ENCODE data around the gene TMEM147.

TMEM147 gene

DNA sequence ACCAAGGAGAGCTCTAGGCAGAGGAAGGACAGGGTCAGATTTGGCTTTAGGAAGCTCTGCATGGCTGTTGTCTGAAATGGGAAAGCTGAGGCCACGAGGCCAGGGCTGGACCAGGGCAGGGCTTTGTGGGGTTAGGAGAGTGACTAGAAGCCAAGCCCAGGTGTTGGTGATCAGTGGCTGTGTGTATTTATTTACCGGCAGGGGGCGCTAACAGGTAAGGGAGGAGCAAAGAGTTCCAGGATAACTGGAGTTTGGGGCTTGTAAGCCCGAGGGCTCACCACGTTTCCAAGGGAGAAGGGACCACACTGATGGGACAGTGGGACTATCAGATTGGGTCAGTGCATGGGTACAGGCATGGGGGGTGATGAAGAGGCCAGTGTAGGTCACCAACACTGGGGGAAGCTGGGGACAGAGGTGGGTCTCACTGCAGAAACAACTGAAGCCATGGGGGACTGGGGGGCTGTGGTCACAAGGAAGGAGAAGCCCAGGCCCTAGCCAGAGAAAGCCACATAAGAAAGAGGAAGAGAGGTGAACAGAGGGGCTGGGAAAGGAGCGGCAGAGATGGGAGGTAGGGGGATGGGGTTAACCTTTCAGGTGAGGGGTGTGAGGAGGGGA, 3.9 kb downstream of the TMEM147 start:
- peak; percentile 45 for DNase-seq

- DNase-seq, result no peak
Measured at GRCh38 chr19:35549879-35550523, 4.6 kb downstream of the TMEM147 start.

DNA sequence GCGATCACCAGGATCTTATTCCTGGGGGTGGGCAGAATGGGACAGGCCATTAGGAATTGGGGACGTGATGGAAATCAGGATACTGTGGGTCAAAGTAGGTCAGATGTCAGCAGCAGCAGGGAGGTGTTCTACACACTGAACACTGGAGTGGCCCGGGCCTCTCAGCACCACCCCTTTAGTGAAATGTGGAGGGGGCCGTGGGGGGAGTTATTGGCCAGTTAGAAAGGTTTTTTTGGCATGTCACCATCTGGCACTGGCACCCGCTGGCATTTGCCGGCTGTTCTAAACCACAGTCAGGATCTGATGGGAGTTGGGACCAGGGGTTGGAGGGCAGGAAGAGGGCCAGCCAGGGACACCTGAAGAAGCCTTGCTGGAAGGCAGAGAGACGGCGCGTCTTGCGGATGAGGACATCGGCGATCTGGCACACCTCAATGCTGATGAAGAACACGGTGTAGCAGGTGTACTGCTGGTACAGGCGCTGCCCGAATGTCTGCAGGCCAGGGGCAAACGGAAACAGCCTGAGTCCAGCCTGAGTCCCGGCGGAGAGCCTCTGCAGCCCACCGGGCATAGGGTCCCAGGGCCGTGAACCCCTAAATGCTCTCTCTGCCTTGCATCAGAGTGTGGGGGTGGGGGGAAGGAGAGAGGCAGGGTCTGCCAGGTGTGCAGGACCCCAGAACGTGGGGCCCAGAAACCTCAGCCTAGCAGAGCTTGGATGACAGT, 5.8 kb downstream of the TMEM147 start:
- no peak for DNase-seq

DNA sequence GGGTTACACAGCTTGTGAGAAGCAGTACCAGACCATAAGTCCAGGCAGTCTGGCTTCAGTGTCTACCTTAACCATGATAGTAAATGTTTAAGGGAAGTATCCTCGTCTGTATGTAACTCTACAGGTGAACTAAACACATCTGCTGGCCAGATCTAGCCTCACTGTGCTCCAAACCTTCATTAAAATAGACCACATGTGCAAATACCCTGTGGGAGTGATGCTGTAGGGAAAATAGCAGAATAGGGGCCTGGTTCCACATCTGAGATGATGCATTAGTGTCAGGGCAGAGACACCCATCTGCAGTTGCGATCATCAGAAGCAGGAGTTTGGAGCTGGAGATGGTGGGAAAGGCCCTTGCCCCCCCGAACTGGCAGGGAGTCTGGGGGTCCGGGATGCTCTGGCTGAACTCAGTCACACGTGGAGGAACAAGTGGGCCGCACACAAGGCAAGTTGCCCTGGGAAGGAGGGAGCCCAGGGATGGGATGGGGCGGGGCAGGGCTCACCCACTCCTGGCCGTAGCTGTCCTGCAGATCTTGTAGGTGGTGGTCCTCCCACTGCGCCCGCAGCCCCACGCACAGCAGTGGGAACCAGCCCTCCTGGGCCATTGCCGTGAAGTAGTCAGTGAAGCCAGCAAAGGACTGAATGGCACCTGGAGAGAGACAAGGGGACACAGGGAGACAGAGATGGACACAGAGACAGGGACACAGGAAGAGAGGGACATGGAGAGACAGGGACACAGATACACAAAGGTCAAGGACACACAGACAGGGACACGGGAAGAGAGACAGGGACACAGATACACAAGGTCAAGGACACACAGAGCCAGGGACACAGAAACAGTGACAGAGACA, 7.3 kb downstream of the TMEM147 start:
- no peak for DNase-seq

DNA sequence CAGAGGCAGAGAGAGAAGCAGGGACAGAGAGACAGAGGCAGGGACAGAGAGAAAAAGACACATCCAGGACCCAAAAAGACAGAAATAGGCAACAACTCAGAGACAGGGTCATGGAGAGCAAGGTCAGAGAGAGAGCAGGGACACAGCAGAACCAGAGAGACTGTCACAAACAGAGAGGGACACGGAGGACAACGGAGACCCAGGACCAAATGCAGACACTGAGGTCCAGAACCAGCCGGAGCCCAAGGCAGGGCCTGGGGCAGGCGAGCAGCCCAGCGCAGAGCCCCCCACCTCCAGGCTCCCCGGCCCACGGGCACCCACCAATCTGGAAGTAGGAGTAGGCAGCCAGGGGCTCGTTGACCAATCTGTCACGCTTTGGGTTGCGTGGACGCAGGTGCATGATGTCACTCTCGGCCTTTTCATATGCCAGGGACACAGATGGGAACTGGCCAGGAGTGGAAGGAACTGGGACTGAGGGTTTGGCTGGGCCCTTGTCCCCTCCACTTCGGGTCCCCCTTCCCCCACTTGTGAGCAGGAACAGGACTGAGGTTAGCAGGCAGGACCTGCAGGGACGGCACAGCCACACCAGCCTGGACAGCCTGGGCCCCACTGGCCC, 8.1 kb downstream of the TMEM147 start:
- no peak for DNase-seq

DNA sequence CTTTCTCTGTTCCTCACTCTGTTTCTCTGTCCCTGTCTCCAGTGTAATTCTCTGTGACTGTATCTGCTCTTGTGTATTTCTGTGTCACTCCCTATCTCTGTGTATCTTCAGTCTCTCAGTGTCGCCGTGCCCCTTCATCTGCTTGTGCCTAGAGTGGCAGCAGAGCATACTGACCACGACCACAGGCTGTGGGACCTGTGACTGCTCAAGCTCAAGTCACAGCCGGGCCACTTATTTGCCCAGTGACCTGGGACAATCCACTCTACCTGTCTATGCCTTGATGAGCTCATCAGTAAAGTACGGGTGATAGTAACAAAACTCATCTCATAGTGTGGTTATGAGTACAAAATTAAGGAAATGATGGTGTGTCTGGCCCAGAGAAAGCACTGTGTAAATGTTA, 8.7 kb downstream of the TMEM147 start:
- DNase-seq, result no peak

DNA sequence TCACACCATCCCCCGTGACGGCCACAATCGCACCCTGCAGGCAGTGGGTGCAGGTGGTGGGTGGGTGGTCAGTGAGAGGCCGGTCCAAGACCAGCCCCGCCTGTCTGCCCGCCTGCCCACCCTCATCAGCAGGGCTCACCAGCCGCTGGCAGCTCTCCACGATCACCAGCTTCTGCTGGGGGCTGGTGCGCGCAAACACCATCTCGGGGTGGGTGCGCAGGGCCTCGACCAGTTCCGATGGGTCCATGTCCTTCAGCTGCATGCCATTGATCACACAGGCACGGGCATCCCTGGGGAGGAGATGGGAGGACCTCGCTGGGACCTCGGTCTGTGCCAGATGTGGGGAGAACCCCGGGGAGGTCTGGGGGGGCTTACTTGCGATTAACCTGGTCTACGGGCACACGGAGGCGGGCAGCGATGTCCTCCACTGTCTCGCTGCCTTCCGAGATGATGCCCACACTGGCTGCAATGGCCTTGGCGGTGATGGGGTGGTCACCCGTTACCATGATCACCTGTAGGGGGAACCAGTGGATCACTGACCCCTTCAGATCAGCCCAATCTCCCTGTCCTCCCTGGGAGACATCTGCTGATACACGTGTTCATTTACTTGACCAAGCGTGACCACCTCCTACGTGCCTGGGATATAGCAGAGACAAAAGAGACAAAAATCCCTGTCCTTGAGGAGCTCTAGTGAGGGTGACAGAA, 10.0 kb downstream of the TMEM147 start:
- DNase-seq, result peak; percentile 10

DNA sequence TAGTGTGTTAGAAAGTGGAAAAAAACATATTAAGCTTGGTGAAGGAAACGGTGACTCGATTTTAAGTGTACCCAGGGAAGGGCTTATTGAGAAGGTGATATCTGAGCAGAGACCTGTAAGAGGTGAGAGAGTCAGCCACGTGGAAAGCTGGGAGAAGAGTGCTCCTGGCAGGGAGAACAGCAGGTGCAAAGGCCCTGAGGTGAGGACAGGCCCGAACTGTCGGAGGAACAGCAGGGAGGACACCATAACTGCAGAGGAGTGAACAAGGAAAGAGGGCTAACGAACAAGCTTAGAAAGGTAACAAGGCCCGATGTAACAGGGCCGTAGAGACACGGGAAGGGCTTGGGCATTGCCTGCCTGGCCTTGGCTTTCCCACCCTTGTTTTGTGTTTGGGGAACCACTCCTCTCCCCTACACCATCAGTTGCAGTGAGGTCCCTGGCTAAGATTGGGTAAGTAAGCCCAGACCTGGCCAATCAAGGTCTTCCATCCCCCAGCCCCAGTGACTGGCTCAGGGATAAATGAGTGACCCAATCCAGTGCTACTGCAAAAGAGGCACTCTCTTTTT, 10.7 kb downstream of the TMEM147 start:
- DNase-seq, result no peak

GRCh38 chr19:35556846-35557538, 11.6 kb downstream of the TMEM147 start:
- no peak for DNase-seq

DNA sequence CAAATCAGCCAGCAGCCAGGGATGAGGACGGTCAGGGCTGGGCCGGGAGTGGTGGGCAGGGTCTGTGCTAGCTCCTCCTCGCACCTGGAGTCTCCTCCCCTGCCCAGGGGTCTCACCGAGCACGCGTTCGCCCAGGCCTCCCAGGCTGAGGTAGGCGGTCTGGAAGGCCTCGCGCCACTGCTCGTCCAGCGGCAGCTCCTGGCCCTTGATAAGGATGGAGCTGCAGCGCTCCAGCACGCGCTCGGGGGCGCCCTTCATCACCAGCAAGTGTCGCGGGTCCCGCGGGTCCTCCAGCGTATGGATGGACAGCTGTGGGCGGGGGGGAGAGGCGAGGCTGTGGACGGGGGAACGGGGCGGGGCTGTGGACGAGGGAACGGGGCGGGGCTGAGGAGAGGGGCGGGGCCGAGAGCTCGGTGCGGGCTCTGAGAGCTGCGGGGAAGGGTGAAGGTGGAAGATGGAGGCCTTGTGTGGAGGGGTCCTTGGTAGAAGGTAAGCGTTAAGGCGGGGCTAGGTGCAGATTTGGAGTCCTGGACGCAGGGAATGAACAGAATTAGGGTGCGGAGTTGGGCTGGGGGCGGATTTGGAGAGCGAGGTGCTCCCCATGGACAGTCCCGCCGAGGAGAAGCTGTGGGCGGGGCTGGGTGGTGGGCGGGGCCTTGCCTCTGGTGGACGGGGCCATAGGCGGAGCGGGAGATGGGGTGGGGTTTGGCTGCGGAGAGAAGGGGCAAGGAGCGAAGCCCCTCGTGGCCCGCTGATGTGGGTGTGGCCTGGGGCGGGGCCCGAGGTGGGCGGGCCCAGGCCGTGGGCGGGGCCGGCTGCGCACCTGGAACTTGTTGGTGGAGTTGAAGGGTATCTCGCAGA, 12.3 kb downstream of the TMEM147 start:
- DNase-seq, result peak; percentile 47

DNA sequence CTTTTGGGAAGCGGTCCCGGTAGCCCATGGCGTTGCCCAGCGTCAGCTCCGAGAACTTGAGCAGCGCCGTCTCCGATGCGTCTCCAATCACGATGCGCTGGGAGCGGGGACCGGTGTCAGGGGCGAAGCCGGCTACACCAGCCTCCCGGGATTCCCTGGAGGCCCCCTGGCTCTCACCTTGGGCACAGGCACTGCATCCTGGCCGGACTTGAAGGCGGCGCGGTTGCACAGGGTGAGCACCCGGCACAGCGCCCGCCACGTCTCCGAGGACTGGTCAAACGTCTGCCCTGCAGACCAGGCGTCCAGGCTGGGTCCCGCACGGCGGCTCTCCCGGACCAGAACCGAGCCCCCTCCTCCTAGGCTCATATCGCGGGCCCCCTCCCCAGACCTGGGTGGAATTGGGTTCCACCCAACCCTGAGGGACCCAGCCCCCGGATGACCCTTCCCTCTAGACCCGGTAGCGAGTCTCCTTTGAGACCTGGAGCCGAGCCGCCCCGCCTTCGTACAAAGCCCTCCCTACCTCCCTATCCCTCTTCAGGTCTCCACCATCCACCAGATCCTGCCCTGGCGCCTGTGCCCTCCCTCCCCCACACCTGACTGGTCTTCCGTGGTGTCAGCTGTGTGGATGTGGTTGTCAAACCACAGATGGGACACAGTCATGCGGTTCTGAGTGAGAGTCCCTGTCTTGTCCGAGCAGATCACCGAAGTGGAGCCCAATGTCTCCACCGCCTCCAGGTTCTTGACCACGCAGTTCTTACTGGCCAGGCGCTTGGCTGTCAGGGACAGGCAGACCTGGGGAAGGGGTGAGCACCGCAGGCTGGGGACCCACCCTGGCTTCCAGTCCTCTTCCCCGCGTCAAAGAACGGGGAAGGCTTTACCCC, 13.2 kb downstream of the TMEM147 start:
- no peak for DNase-seq

GRCh38 chr19:35559281-35559659, 13.8 kb downstream of the TMEM147 start:
- no peak for DNase-seq

DNA sequence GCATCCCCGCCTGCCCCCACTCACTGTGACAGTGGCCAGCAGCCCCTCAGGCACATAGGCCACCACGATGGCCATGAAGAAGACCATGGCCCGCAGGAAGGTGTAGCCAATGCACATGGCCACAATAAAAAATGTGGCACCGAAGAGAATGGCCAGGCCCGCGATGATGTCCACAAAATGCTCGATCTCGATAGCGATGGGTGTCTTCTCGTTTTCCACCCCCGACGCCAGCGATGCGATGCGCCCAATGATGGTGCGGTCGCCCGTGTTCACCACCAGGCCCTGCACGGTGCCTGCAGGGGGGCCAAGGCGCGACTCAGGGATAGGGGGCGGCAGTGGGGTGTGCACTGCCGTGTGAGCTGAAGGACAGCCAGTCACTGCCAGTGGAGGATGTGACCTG, 14.4 kb downstream of the TMEM147 start:
- no peak for DNase-seq

DNA sequence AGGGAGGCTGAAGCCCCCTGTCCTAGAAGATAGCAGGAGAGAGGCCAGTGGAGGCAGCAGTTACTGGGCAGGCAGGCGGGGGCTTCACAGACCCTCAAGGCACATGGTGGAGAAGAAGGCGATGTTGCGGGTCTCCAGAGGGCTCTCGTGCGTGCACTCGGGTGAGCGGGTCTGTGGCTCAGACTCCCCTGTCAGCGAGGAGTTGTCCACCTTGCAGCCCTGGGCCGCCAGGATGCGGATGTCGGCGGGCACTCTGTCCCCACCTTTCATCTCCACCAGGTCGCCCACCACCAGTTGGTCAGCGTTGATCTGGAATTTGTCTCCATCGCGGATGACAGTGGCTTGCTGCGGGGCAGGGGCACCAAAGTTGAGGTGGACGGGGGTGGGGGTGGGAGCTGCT, 14.8 kb downstream of the TMEM147 start:
- DNase-seq, result no peak

- no peak for DNase-seq
Measured at GRCh38 chr19:35560677-35561076, 15.3 kb downstream of the TMEM147 start.

- no peak for DNase-seq
Measured at GRCh38 chr19:35561436-35561835, 16.0 kb downstream of the TMEM147 start.

- no peak for DNase-seq
Measured at GRCh38 chr19:35562336-35562735, 16.9 kb downstream of the TMEM147 start.

GRCh38 chr19:35562776-35563175, 17.4 kb downstream of the TMEM147 start:
- DNase-seq, result no peak

- DNase-seq, result no peak
Measured at GRCh38 chr19:35563207-35563829, 17.9 kb downstream of the TMEM147 start, which contains the start of gene ATP4A. ATP4A (minus strand) TSS chr19:35563658; CDS start chr19:35563629, 29 bp downstream.

Data from NCI-H1092 treated with DMSO at 0.1 percent for 48 hours (cell line).